HG03432 (cell line): ENCODE data around the gene NDUFAF4.

ENCODE experiments used
- ATAC-seq: cut with Tn5 transposase; IDR thresholded peaks from one replicate; pipeline ENCODE4 v1.9.1; 2021; ENCODE audit warnings: mild to moderate bottlenecking, moderate library complexity; ENCODE audit not compliant: unreplicated experiment

Gene NDUFAF4

DNA sequence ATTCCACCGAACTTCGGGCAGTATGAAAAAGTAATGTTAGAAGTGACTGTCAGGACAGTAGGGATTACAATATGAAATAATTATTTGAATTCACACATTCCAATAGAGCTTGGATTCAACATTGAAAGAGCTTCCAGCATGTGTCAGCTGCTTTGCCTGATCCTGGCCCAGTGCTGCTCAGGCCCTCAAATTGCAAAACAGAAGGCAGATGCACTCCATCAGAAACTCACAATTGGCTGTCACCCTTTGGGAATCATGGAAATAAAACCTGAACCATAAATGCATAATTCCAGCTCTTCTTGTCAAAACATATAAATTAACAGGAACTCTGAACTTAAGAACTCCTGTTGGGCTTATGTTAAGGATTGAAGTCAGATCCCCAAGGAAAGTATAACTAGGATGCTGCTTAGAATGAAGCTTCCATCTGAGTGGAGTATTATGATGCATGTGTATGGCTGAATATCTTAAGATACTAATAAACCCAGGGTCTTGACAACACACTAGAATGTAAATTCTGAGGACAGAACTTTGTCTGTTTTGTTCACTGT, 1.8 kb upstream of the NDUFAF4 start:
- no peak for ATAC-seq

- ATAC-seq, result no peak
Measured at GRCh38 chr6:96899019-96899418, 1.3 kb upstream of the NDUFAF4 start.

- no peak for ATAC-seq
Measured at GRCh38 chr6:96898241-96898851, 655 bp upstream of the NDUFAF4 start.

- ATAC-seq, result no peak
Measured at GRCh38 chr6:96889146-96889545, 8.5 kb downstream of the NDUFAF4 start.

DNA sequence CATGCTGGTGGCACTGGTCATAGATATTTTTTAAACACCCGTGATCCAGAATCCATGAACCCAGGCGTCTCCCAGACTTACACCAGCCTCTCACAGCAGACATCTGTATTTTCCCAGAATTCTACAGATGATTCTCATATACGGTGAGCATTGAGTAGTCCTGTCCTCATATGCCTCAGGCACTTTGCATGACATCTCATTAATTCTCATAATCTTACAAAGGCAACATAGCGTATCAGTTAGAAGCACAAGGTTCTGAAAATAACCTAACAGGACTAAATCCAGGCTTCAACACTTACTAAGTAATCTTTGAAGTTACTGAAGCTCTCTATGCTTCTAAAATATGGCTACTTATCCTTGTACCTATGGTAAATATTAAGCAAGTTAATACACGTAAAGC, 8.9 kb downstream of the NDUFAF4 start:
- no peak for ATAC-seq

GRCh38 chr6:96886519-96886918, 11.2 kb downstream of the NDUFAF4 start:
- no peak for ATAC-seq

GRCh38 chr6:96885187-96885631, 12.5 kb downstream of the NDUFAF4 start:
- peak; percentile 91 for ATAC-seq

GRCh38 chr6:96878143-96878542, 19.5 kb downstream of the NDUFAF4 start:
- no peak for ATAC-seq

DNA sequence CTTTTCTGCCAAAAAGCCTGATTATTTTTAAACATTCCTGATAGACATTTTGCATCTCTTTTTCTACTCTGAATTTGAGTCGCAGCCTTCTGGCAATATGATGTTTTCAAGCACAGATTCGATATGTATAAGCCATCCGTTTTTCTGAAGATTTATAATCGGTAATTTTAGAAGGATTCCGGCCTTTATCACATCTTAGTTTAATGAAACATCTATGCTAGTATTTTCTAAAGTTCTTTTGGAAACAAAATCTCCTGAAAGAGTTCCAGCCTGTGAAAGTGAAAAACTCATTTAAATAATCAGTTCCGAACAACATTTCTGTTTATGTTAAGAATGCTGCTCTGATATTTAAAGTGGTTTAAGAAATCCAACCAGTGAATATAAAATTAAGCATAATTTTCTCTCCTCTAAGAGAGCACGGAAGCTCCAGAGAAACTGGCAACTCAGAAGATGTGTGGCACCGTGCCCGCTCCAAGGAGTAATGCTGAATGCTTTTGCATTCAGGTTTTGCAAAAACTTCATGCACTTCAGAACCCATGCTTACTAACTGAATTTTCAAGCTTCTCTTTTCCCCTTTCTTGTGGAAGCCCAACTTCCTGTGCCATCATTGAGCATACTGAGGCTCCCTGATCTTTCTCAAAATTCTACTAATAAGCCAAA, 20.7 kb downstream of the NDUFAF4 start:
- ATAC-seq, result no peak

GRCh38 chr6:96872976-96873375, 24.7 kb downstream of the NDUFAF4 start:
- ATAC-seq, result no peak

DNA sequence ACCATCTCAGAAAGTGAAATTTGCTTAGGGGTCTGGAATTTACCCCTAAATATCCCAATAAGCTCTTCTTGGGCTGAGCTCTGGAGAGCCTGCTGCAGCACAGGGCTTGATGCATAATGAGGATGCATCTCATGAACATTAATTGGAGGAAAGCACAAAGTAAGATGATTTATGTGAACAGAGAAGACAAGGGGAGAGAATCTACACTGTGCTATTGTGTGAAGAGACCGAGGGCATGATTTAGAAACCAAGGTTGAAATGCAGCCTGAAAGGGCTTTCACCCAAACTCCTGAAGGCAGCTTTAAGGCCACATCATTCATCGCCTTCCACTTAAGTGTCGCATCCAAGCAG, 32.7 kb downstream of the NDUFAF4 start:
- ATAC-seq, result no peak

GRCh38 chr6:96864216-96865054, 33.3 kb downstream of the NDUFAF4 start:
- ATAC-seq, result no peak

GRCh38 chr6:96862560-96862959, 35.1 kb downstream of the NDUFAF4 start:
- ATAC-seq, result no peak

GRCh38 chr6:96861588-96861987, 36.1 kb downstream of the NDUFAF4 start:
- no peak for ATAC-seq

- ATAC-seq, result no peak
Measured at GRCh38 chr6:96856856-96857255, 40.8 kb downstream of the NDUFAF4 start.

DNA sequence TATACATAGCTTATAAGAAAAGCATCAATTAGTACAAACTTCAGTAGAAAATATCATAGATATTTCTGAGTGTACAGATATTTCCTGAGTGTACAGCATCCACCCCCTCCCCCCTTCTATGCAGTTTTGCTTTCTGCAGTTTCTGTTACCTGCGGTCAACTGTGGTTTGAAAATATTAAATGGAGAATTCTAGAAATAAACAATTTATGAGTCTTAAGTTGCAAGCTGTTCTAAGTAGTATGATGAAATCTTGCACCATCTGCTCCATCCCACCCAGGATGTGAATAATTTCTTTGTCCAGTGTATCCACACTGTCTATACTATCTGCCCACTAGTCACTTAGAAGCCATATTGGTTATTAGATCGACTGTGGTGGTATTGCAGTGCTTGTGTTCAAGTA, 44.6 kb downstream of the NDUFAF4 start:
- no peak for ATAC-seq

- ATAC-seq, result no peak
Measured at GRCh38 chr6:96852605-96853004, 45.1 kb downstream of the NDUFAF4 start.

GRCh38 chr6:96851858-96852257, 45.8 kb downstream of the NDUFAF4 start:
- no peak for ATAC-seq

GRCh38 chr6:96849615-96850014, 48.1 kb downstream of the NDUFAF4 start:
- ATAC-seq, result no peak

DNA sequence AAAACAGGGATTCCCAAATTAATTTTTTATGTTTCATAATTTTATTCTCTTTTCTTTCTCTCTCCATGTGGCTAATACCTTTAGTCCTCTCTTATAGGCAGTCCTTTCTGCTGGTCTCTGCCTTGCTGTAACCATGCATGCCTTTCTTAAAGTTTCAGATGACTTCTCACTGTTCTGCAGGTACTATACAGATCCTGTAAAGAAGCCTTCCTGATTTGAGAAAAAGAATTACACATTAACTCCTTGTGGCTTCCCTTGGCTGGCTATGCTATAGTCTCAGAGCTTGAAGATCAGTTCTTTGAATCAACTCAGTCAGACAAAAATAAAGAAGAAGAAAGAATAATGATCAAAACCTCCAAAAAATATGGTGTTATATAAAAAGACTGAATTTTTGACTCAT, 53.2 kb downstream of the NDUFAF4 start:
- peak; percentile 74 for ATAC-seq

DNA sequence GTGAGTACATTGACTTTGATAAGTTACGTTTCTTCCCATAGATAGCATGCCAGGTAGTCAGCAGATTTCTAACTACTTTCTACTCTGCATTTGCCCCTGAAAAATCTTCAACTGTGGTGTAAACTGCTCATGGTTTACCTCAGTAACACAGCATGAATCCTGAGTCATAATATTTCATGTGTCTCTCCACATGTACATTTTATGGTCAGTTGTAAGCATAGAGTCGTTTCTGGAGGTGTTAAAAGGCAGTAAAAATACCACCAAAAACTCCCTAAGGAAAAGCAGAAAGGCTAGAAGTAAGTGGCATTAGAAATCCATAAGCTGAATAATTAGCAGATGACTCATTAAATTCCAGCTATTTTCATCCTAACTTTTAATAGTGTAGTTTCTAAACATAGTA, 56.3 kb downstream of the NDUFAF4 start:
- no peak for ATAC-seq
